Measurements from ENCODE around the gene ARHGAP35. TPM values are rescaled to one million over a fixed set of nuclear protein-coding genes. Genes with fewer than 3 reads are reported as not detected.
A peak's percentile ranks its signal among the peaks of the same experiment; 100 is the strongest.

ARHGAP35 gene
- total RNA-seq, 1 donor from 2014 or later: 71.1 TPM

DNA sequence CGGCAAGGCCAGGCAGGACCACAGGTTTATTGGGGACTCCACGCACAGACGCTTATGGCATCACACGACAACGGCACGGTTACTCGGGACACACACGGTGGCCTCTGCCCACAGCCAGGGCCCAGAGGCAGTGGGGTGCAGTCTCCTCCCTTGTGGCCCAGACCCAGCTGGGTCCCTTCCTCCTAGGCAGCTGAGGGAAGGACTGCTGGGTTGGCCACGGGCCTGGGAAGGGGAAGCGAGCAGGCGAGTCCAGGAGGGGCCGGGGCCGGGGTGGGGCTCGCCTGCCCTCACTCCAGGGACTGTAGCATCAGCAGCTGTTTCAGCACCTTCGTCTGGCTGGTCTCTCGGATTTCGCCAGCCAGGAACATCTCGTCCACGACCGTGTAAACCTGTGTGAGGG, 22.6 kb upstream of the ARHGAP35 start:
- peaks cover 6% of the 10 kb centered on the region for H3K27me3 Mint-ChIP-seq (ENCODE audit: unreplicated experiment)
- no peak overlapping the region for H3K27ac Mint-ChIP-seq (ENCODE audit: unreplicated experiment)
- H3K4me3 Mint-ChIP-seq (ENCODE audit: unreplicated experiment): peak overlapping the region; percentile 51
- no peaks in the 10 kb centered on the region for H3K9me3 Mint-ChIP-seq (ENCODE audit: unreplicated experiment)
- no peak for DNase-seq (ENCODE audit: low spot score)
- peaks cover 9% of the 10 kb centered on the region for H3K4me1 Mint-ChIP-seq (ENCODE audit: unreplicated experiment)
- peaks cover 25% of the 10 kb centered on the region for H3K36me3 Mint-ChIP-seq (ENCODE audit: low read depth, unreplicated experiment)
- TF ChIP-seq, protein P1, sequence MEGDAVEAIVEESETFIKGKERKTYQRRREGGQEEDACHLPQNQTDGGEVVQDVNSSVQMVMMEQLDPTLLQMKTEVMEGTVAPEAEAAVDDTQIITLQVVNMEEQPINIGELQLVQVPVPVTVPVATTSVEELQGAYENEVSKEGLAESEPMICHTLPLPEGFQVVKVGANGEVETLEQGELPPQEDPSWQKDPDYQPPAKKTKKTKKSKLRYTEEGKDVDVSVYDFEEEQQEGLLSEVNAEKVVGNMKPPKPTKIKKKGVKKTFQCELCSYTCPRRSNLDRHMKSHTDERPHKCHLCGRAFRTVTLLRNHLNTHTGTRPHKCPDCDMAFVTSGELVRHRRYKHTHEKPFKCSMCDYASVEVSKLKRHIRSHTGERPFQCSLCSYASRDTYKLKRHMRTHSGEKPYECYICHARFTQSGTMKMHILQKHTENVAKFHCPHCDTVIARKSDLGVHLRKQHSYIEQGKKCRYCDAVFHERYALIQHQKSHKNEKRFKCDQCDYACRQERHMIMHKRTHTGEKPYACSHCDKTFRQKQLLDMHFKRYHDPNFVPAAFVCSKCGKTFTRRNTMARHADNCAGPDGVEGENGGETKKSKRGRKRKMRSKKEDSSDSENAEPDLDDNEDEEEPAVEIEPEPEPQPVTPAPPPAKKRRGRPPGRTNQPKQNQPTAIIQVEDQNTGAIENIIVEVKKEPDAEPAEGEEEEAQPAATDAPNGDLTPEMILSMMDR (IDR thresholded peaks at IDR 0.05; ENCODE audit: unreplicated experiment): no peak

DNA sequence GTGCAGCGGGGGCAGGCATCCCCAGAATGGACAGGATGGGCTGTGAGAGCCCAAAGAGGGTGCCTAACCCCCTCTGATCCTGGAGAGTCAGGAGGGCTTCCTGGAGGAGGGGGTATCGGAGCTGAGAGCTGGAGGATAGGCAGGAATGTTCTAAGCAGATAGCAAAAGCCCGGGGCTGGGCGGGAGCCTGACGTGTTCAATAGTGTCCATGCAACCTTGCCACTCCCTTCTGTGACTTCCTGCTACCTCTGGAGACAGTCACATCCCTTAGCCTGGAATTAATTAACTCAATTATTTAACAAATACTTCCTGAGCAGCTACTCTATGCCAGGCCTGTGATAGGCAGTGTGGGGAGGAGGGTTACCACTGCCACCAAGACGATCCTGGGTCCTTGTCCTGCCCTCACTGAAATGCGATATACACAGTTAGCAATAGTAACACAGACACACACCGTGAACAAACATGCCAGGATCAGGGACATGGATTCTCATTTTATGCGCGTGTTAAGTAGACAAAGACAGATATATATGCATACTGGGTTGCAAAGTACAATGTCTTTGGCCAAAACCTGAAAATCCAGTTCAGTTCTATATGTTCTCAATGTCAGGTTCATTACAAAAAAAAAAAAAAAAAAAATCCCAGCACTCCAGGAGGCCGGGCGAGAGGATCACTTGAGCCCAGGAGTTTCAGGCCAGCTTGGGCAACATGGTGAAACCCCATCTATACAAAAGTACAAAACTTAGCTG, 20.9 kb upstream of the ARHGAP35 start:
- no peak for DNase-seq (ENCODE audit: low spot score)
- TF ChIP-seq, protein P1 (IDR thresholded peaks at IDR 0.05; ENCODE audit: unreplicated experiment): no peak
- peaks cover 2% of the 10 kb centered on the region for H3K27me3 Mint-ChIP-seq (ENCODE audit: unreplicated experiment)
- H3K9me3 Mint-ChIP-seq (ENCODE audit: unreplicated experiment): no peaks in the 10 kb centered on the region
- H3K36me3 Mint-ChIP-seq (ENCODE audit: low read depth, unreplicated experiment): peaks cover 30% of the 10 kb centered on the region
- H3K4me1 Mint-ChIP-seq (ENCODE audit: unreplicated experiment): peaks cover 14% of the 10 kb centered on the region
- H3K4me3 Mint-ChIP-seq (ENCODE audit: unreplicated experiment): no peak overlapping the region
- H3K27ac Mint-ChIP-seq (ENCODE audit: unreplicated experiment): no peak overlapping the region

DNA sequence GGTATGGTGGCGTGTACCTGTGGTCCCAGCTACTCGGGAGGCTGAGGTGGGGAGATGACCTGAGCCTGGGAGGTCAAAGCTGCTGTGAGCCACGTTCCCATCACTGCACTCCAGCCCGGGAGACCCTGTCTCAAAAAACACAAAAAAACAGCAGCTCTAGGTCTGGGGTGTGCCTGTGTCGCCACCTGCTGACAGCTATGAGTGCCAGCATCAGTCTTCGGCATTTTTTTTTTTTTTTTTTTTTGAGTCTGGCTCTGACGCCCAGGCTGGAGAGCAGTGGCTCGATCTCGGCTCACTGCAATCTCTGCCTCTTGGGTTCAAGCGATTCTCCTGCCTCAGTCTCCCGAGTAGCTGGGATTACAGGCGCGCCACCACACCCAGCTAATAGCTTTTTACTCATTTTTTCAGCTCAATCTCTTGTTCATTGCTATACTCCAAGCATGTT, 20.3 kb upstream of the ARHGAP35 start:
- peak; percentile 49 for DNase-seq (ENCODE audit: low spot score)
- Mint-ChIP-seq H3K27me3 (ENCODE audit: unreplicated experiment) (peaks cover 2% of the 10 kb centered on the region), H3K27ac (ENCODE audit: unreplicated experiment) (no peak overlapping the region), H3K4me3 (ENCODE audit: unreplicated experiment) (no peak overlapping the region), H3K9me3 (ENCODE audit: unreplicated experiment) (no peaks in the 10 kb centered on the region), H3K36me3 (ENCODE audit: low read depth, unreplicated experiment) (peaks cover 32% of the 10 kb centered on the region), H3K4me1 (ENCODE audit: unreplicated experiment) (peaks cover 14% of the 10 kb centered on the region)
- TF ChIP-seq, protein P1 (IDR thresholded peaks at IDR 0.05; ENCODE audit: unreplicated experiment): peak; percentile 83

DNA sequence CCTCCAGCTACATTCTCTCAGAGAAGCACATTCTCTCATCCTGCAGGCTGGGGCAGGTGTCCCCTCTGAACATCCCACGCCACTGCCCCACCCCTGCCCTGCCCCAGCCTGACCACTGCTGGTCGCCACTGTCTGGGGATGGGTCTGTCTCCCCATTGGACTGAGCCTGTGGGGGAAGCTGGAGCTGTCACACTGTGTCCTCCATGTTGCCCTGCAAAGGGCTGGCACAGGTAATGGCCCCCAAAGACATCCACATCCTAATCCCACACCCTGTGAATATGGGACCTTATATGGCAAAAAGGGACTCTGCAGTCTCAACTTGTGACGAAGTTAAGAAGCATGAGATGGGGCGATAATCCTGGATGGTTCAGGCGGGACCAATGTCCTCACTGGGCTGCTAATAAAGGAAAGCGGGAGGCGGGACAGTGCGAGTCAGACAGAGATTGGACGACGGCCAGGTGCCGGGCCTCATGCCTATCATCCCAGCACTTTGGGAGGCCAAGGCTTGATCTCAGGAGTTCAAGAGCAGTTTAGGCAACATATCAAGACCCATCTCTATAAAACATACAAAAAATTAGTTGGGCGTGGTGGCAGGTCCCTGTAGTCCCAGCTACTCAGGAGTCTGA, 19.2 kb upstream of the ARHGAP35 start:
- no peaks in the 10 kb centered on the region for H3K9me3 Mint-ChIP-seq (ENCODE audit: unreplicated experiment)
- peak overlapping the region; percentile 22 for H3K27ac Mint-ChIP-seq (ENCODE audit: unreplicated experiment)
- H3K4me1 Mint-ChIP-seq (ENCODE audit: unreplicated experiment): peaks cover 18% of the 10 kb centered on the region
- H3K4me3 Mint-ChIP-seq (ENCODE audit: unreplicated experiment): no peak overlapping the region
- DNase-seq (ENCODE audit: low spot score): no peak
- H3K36me3 Mint-ChIP-seq (ENCODE audit: low read depth, unreplicated experiment): peaks cover 32% of the 10 kb centered on the region
- peaks cover 4% of the 10 kb centered on the region for H3K27me3 Mint-ChIP-seq (ENCODE audit: unreplicated experiment)
- TF ChIP-seq, protein P1 (IDR thresholded peaks at IDR 0.05; ENCODE audit: unreplicated experiment): no peak

DNA sequence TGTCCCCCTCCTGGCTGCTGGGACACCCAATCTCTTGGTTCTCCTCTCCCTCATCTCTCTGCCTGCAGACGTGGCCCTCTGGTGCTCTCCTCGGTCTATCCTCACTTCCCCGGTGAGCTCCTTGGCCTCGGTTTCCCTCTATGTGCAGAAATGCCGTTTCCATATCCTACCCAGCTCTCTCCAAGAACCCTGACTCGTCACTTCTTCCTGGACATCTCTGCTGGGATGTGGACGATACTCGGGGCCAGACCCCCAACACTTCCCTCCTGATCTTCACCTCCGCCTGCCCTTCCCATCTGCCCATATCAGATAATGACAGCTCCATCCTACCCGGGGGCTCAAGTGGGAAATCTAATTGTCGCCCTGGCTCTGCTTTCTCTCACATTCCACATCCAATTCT, 18.0 kb upstream of the ARHGAP35 start:
- no peak for DNase-seq (ENCODE audit: low spot score)
- Mint-ChIP-seq H3K36me3 (ENCODE audit: low read depth, unreplicated experiment) (peaks cover 39% of the 10 kb centered on the region), H3K27me3 (ENCODE audit: unreplicated experiment) (peaks cover 7% of the 10 kb centered on the region), H3K4me1 (ENCODE audit: unreplicated experiment) (peaks cover 26% of the 10 kb centered on the region), H3K4me3 (ENCODE audit: unreplicated experiment) (peak overlapping the region; percentile 61), H3K27ac (ENCODE audit: unreplicated experiment) (peak overlapping the region; percentile 7), H3K9me3 (ENCODE audit: unreplicated experiment) (no peaks in the 10 kb centered on the region)
- TF ChIP-seq, protein P1 (IDR thresholded peaks at IDR 0.05; ENCODE audit: unreplicated experiment): no peak

All from endothelial cell (in vitro differentiated cells).